Measurements from ENCODE around the gene RAB3C.

- no peak for TF ChIP-seq CTCF (IDR thresholded peaks at IDR 0.05)
- no peak for TF ChIP-seq EP300 (IDR thresholded peaks at IDR 0.05)
- TF ChIP-seq POLR2AphosphoS5 (IDR thresholded peaks at IDR 0.05), result no peak
- TF ChIP-seq POLR2A (IDR thresholded peaks at IDR 0.05), result no peak
Observed at GRCh38 chr5:58828258-58828657, 245.4 kb downstream of the RAB3C start.
